Neural progenitor cell (in vitro differentiated cells): Measurements from ENCODE around the gene EFEMP1.

Experiments
- EZH2 ChIP-seq: fragments of 200-600 bp; sonication (generic); IDR thresholded peaks from 2 replicates; pipeline ENCODE4 v1.6.1; 2017; ENCODE audit warnings: antibody characterized with exemption, mild to moderate bottlenecking, moderate library complexity
- TF ChIP-seq, protein P1 (sequence below): fragments of 200-600 bp; sonication (generic); IDR thresholded peaks from 2 replicates; pipeline ENCODE4 v1.5.1; 2017; ENCODE audit warnings: antibody characterized with exemption, mild to moderate bottlenecking

- TF ChIP-seq EZH2: no peak
- TF ChIP-seq, protein P1, sequence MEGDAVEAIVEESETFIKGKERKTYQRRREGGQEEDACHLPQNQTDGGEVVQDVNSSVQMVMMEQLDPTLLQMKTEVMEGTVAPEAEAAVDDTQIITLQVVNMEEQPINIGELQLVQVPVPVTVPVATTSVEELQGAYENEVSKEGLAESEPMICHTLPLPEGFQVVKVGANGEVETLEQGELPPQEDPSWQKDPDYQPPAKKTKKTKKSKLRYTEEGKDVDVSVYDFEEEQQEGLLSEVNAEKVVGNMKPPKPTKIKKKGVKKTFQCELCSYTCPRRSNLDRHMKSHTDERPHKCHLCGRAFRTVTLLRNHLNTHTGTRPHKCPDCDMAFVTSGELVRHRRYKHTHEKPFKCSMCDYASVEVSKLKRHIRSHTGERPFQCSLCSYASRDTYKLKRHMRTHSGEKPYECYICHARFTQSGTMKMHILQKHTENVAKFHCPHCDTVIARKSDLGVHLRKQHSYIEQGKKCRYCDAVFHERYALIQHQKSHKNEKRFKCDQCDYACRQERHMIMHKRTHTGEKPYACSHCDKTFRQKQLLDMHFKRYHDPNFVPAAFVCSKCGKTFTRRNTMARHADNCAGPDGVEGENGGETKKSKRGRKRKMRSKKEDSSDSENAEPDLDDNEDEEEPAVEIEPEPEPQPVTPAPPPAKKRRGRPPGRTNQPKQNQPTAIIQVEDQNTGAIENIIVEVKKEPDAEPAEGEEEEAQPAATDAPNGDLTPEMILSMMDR: no peak
These were observed 19.9 kb downstream of the EFEMP1 start for GRCh38 chr2:55903727-55904126.
